GM18505 (cell line): ENCODE data around the gene RACGAP1.

Experiments
- ATAC-seq: cut with Tn5 transposase; IDR thresholded peaks from one replicate; pipeline ENCODE4 v1.9.1; 2021; ENCODE audit not compliant: unreplicated experiment
- POLR2A ChIP-seq: IDR thresholded peaks from 4 replicates; pipeline ENCODE4 v1.6.1; 2011; ENCODE audit warnings: borderline replicate concordance; ENCODE audit not compliant: insufficient read depth, insufficient read length; ENCODE audit errors: extremely low read depth

RACGAP1 gene

DNA sequence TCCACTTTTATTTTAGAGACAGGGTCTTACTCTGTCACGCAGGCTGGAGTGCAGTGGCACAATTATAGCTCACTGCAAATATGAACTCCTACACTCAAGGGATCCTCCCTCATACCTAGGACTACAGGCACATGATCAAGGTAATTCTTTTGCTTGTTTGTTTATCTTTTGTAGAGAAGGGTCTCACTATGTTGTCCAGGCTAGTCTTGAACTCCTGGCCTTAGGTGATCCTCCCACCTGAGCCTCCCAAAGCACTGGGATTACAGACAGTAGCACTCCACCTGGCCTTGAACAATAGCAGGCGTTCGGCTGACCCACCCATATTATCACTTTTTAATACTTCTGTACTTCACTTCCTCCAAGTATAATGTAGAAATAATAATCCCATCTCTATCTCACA is 1.4 kb upstream of the RACGAP1 start:
- ATAC-seq = no peak
- no peak for TF ChIP-seq POLR2A

DNA sequence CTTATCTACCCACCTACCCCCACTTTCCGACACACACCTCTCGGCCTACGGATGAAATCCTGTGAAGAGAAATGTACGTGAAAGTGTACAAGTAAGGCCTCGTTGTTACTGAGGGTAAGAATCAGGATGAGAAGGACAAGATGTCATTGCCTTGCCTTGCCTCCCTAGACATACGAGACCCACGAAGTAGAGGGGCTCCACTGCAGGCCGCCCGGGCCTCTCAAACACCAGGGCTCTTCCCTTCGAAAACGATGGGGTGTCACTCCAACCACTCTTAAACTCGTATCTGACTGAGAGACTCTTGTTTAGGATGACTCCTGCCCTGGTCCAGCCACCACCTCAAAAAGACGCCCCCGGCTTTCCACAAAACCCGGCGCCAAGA is 498 bp downstream of the RACGAP1 start:
- peak; percentile 4 for ATAC-seq
- no peak for TF ChIP-seq POLR2A

DNA sequence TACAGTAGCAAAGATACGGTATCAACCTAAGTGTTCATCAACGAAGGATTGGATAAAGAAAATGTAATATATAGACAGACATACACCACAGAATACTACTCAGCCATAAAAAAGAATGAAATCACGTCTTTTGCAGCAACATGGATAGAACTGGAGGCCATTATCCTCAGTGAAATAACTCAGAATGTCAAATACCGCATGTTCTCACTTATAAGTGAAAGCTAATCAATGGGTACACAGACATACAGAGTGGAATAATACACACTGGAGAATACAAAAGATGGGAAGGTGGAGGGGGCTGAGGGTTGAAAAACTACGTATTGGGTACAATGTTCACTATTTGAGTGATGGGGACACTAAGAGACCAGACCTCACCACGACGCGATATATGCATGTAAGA is 1.1 kb downstream of the RACGAP1 start:
- no peak for ATAC-seq
- TF ChIP-seq POLR2A = no peak

DNA sequence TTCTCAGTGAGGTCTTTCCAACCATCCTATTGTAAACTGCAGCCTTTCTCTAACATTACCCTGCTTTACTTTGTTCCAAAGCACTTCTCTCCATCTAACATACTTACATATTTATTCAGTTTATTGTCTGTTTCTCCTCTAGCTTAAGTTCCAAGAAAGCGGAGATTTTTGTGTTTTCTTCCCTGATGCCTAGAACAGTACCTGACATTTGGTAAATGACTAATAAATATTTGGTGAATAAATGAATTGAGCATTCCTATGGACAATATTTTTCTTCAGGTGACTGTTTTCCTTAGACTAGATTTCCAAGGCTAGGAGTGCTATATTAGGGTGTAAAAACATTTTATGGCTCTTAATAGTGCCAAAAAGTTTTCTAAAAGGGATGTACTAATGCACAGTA is 2.4 kb downstream of the RACGAP1 start:
- no peak for TF ChIP-seq POLR2A
- ATAC-seq = no peak

DNA sequence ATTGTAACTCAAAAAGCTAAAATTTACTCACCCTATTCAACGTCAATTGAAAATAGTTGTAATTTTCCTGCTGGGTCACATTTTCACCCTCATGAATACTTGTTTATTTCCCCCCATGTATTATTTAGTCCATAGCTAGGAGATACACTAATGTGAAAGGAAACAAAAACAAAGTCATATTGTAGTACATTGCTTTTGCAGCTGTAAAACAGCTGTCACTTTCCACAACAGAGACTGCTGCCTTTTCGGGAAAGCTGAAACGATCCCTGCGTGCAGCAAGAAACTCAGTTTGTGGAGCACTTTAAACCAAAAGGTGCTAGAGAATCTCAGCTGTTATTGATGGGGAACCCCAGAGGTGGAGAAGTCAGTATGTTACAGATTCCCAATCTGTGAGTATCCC is 4.3 kb downstream of the RACGAP1 start:
- no peak for TF ChIP-seq POLR2A
- no peak for ATAC-seq

DNA sequence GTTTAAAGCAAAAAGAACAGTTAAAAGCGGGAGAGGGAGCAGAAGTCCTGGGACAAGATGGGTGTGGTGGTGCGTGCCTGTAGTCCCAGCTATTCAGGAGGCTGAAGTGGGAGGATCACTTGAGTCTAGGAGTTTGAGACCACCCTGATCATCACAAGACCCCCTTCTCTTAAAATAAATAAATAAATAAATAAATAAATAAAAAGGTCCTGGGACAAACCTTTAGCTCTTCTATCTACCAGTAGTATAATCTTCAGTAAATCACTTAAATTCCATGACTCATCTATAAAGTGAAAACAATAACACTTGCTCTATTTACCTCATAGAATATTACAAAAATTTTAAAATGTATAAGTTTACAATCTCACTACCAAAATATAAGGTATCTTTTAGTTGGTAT is 5.8 kb downstream of the RACGAP1 start:
- no peak for ATAC-seq
- TF ChIP-seq POLR2A = no peak

DNA sequence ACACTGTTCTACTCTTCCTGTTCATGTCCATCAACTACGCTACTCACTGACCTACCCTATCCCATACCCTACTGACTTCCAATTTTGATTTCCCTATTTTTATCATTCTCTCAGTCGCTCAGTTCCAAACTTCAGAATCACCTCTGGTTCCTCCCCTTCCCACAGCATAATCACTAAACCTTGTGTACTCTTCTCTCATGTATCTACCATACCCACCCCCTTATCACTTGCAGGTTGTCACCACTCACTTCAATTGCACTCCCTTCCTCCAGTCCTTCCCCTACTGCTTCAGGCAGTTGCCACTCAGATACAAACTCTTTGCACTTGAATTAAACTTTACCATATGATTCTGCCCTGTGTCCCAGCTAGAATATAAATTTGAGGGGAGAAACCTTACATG is 6.3 kb downstream of the RACGAP1 start:
- no peak for ATAC-seq
- TF ChIP-seq POLR2A = no peak

DNA sequence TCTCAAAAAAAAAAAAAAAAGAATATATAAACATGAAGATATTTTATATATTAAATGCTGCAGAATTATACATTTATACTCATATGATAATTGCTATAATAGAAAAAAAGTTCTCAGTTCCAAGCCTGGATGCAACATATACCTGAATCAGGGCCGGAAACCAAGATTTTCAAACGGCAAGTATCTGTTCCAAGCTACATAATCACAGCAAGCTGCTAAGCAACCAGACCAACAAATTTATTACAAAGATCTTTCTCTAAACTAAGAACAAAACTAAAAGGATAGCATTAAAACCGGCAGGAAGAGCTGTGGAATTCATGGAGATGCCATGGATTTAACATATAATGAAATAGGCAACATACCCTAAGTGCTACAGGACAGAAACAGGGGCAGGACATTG is 7.1 kb downstream of the RACGAP1 start:
- TF ChIP-seq POLR2A = no peak
- ATAC-seq = no peak

DNA sequence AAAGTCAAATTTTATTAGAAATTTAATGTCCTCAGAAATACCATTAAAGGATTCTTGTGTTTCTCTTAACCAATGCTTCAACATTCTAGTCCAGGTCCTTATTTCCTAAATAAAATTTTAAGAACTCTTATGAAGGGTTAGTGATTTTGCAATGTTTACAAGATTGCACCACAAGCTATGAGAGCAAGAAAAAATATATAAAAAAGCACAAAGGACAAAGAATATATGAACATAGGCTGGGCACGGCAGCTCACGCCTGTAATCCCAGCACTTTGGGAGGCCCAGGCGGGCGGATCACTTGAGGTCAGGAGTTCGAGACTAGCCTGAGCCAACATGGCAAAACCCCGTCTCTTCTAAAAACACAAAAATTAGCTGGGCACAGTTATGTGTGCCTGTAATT is 7.7 kb downstream of the RACGAP1 start:
- no peak for TF ChIP-seq POLR2A
- ATAC-seq = no peak

DNA sequence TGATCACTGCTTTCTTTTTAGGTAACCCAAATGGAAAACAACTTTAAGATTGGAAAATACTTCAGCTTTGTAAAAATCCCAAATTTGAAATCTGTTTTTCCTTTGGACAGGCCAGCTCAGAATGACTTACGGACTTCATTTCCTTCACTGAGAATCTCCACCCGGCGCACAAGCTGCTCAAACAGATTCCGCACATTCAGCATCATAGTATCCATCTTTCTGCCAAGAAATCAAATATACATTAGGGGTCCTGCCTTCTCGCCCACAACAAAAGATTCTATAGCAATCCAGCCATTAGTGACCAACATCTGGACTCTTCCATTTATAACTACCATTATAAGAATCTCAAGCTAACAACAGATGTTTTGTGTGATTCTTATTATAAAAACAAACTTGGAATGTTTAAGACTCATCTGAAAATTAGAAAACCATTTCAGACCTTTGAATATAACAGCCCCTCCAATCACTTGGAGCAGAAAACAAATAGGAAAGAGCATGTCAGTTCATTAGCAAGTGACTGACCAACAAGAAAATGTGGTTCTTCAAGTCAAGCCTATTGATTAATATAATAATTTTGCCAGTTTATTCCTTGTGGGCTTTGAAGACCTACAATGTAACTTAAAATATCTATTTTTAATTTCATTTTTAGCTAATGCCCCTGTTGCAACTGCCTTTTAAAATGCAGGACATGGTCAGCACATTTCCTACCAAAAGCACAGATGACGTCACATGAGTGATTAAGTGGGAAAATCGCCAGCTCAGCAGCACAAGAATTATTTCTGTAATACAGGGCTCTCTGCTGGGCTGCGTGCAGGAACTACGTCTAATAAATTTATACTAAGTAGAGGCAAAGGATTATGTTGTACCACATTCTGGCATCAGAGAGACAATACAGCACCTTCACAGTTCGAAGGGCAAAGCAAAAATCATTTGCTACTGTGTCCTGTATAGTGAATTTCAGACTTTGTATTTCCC is 8.5 kb downstream of the RACGAP1 start:
- TF ChIP-seq POLR2A = no peak
- no peak for ATAC-seq

DNA sequence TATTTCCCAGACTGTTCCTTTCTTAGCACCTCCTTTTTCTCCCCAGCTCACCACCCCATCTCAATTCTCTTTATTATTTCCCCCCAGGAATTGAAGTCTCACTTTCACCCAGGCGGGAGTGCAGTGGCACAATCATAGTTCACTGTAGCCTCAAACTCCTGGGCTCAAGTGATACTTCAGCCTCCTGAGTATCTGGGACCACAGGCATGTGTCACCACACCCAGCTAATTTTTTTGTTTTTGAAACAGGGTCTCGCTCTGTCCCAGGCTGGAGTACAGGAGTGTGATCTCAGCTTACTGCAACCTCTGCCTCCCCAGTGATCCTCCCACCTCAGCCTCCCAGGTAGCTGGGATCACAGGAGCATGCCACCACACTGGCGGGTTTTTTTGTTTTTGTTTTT is 11.0 kb downstream of the RACGAP1 start:
- no peak for TF ChIP-seq POLR2A
- no peak for ATAC-seq

DNA sequence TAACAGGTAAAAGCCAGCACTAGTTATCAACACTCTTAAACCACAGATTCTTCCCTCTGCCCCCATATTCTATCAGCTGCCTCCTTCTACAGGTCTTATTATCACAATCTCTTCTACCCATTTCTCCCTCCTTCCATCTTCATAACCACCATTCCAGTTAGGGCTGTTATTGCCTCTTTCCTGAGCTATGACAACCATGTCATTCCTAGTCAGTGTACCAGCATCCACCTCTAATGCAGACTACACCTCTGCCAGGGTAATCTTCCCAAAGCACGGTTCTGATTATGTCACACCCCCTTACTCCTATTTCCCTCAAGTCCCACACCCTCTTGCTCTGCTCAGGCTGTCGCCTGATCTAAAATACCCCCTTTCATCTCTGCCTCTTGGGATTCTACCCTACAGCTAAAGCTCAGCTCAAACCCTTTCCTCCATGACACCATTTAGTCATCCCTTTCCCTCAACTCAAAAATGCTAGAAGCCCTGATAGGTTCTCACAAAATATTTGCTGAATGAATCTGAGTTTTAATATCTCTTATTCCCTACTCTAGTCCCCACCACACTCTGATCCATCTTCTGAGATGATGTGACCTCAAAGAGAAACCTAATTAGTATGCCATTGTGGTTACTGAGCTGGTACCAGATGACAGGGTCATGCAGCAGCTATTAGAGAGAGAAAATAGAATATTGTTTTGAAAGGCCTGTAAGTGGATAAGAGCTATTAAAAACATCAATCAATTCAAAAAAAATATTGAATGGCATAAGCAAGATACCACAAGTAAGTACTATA is 11.7 kb downstream of the RACGAP1 start:
- no peak for TF ChIP-seq POLR2A
- ATAC-seq = no peak

DNA sequence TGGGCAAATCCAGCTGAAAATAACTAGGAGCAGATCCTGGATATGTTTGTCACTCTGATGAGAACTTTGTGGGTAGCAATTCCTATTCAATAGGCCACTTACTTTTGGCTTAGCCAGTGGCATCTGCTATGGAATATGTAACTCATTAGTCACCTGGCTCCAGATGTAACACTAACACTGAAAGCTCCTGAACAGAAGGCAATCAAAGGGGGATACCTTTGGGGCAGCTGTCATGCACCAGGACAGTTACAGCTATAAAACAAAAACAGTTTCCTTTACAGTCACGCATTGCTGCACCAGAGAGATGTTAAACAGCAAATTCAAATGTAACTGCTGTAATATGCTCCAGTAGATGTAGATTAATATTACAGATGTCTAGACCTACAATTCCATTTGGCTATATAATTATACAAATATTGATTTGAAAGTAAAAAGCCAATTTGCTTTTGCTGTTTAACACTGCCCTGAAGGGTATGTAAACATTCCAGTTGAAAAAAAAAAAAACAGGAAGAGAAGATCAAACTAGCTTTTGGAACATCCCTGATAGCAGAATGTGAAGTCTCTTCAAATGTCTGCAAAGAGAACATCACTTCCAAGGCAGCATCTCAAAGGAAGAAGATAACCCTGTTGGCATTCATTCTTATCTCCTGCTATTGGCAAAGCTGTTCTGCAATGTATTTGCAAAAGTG is 18.4 kb downstream of the RACGAP1 start:
- TF ChIP-seq POLR2A = no peak
- no peak for ATAC-seq

DNA sequence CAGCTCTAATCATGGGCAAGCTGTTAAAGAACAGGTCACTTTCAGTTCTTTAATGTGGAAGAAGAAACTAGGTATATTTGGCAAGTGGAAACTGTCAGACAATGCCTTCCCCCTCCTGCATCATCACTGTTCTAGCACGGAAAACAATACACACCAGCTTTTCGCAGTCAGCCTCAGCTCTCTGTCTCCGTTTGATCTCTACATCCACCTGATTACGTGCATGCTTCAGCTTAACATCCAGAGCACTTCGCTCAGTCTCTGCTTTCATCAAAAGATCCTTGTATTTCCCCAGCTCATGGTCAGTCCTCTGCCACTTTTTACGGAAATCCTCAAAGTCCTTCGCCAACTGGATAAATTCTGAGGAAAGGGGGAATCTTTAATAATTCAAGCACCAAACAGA is 19.0 kb downstream of the RACGAP1 start:
- no peak for ATAC-seq
- TF ChIP-seq POLR2A = no peak

DNA sequence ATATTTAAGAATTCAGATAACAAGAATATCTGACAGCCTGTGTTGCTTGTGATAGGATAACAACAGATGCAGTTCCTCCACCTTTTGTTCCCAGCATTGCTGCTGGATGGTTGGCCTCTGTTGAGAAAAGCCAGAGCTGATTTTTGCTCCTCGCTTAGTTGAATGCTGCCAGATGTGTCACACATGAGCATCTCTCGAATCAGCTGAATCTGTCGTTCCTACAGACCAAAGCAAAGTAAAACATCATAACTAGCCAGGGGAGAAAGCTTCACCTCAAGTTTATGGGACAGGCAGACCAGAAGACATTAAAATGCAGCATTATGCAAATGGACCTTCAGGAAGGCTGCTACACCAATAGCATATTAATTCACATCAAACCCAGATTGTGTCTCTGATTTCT is 20.1 kb downstream of the RACGAP1 start:
- TF ChIP-seq POLR2A = no peak
- ATAC-seq = no peak
